Endothelial cell of umbilical vein (primary cell): ENCODE data around the gene FAM50A. TPM values are rescaled to one million over a fixed set of nuclear protein-coding genes. Genes with fewer than 3 reads are reported as not detected.

Experiments
- BruUV-seq: library from RNA; stranded (reverse); fragments of 400-500 nt; replicated peaks from 2 replicates; lab custom pipeline; 2021; lab: Mats Ljungman, UMichigan
- CTCF ChIA-PET: fragments of 300-600, 350-600 bp; sonication (Branson Sonifier 250); formaldehyde crosslinking; loops from one replicate; lab custom pipeline; 2021; ENCODE audit warnings: antibody characterized with exemption, inconsistent platforms; lab: Charles Lee
- POLR2A ChIA-PET: fragments of 300-600, 350-600 bp; sonication (Branson Sonifier 250); formaldehyde crosslinking; loops from one replicate; lab custom pipeline; 2021; ENCODE audit warnings: antibody characterized with exemption, inconsistent platforms; lab: Charles Lee
- DNase-seq: peaks from one replicate; pipeline ENCODE4 v3.0.0-alpha.2; 2011; ENCODE audit warnings: low read depth, low spot score
- FAIRE-seq: peaks from 2 replicates; lab custom pipeline; 2011; peaks lifted over from hg19 to GRCh38; lab: Jason Lieb, UNC
- H2AFZ ChIP-seq: 2 replicates; pipeline ENCODE4 v1.6.0; 2012; ENCODE audit warnings: low read depth, low read length, control low read depth, inconsistent platforms
- H3K27ac ChIP-seq: 2 replicates; pipeline ENCODE4 v1.5.1; 2011; ENCODE audit warnings: low read depth, mild to moderate bottlenecking, control low read depth, low read length, moderate library complexity; ENCODE audit not compliant: insufficient read depth
- H3K27me3 ChIP-seq, 2 experiments: 2 replicates each; pipeline versions ENCODE4 v1.6.0 to v1.6.1; 2011; ENCODE audit warnings: low read length in 2 of 2, mixed read lengths in 1 of 2; ENCODE audit not compliant: control insufficient read depth in 2 of 2, insufficient read depth in 2 of 2
- H3K36me3 ChIP-seq, 2 experiments: 2 replicates in 1 of 2; 3 replicates in 1 of 2; pipeline ENCODE4 v1.5.1; 2011; ENCODE audit warnings: low read length in 2 of 2, mild to moderate bottlenecking in 1 of 2, moderate library complexity in 1 of 2; ENCODE audit not compliant: control insufficient read depth in 2 of 2, insufficient read depth in 2 of 2; ENCODE audit errors: extremely low read depth in 1 of 2
- H3K4me1 ChIP-seq: 3 replicates; pipeline ENCODE4 v1.5.1; 2011; ENCODE audit warnings: mild to moderate bottlenecking, low read length; ENCODE audit not compliant: control insufficient read depth, insufficient read depth; ENCODE audit errors: extremely low read depth
- H3K4me2 ChIP-seq: 2 replicates; pipeline ENCODE4 v1.6.1; 2011; ENCODE audit warnings: low read length, control low read depth, mixed read lengths; ENCODE audit not compliant: insufficient read depth
- H3K4me3 ChIP-seq, 3 experiments: fragments of 200-600 bp in 1 of 3; sonication (generic), shearing (Covaris generic) in 1 of 3; replicated peaks in 1 of 3; 2 replicates each; pipeline ENCODE4 v1.5.1; 2011 to 2016; ENCODE audit warnings: control low read depth in 3 of 3, low read length in 3 of 3, mild to moderate bottlenecking in 2 of 3, inconsistent platforms in 1 of 3, low read depth in 1 of 3, moderate library complexity in 1 of 3; ENCODE audit not compliant: insufficient read depth in 1 of 3
- H3K79me2 ChIP-seq: 2 replicates; pipeline ENCODE4 v1.6.0; 2012; ENCODE audit warnings: low read length, inconsistent platforms; ENCODE audit not compliant: control insufficient read depth, insufficient read depth
- H3K9ac ChIP-seq: replicated peaks from 2 replicates; pipeline ENCODE3; 2011; ENCODE audit warnings: low read length, control low read depth; ENCODE audit not compliant: insufficient read depth; ENCODE audit errors: extremely low read depth
- H3K9me1 ChIP-seq: replicated peaks from 3 replicates; pipeline ENCODE4 v1.6.0; 2011; ENCODE audit warnings: mild to moderate bottlenecking, low read length; ENCODE audit not compliant: control insufficient read depth, insufficient read depth; ENCODE audit errors: extremely low read depth
- H3K9me3 ChIP-seq: replicated peaks from 2 replicates; pipeline ENCODE4 v1.5.1; 2012; ENCODE audit warnings: low read length, inconsistent platforms; ENCODE audit not compliant: control insufficient read depth, insufficient read depth
- H4K20me1 ChIP-seq: replicated peaks from 2 replicates; pipeline ENCODE3; 2011; ENCODE audit warnings: mild to moderate bottlenecking, low read length; ENCODE audit not compliant: control insufficient read depth, insufficient read depth; ENCODE audit errors: extremely low read depth
- EZH2 ChIP-seq: IDR thresholded peaks from 2 replicates; pipeline ENCODE4 v1.6.1; 2012; ENCODE audit warnings: borderline replicate concordance, low read depth, mild to moderate bottlenecking, moderate library complexity, low read length, inconsistent platforms; ENCODE audit not compliant: severe bottlenecking
- GATA2 ChIP-seq: IDR thresholded peaks from 2 replicates; pipeline ENCODE4 v1.7.0; 2011; ENCODE audit warnings: low read depth, mild to moderate bottlenecking, moderate library complexity, mixed read lengths, low read length; ENCODE audit not compliant: insufficient read length, insufficient read depth
- MYC ChIP-seq: IDR thresholded peaks from one replicate; pipeline ENCODE4 v1.6.1; 2011; ENCODE audit warnings: mild to moderate bottlenecking, low read depth, low read length
- POLR2A ChIP-seq: IDR thresholded peaks from 2 replicates; pipeline ENCODE4 v1.6.1; 2012; ENCODE audit warnings: low read depth, mild to moderate bottlenecking, control low read depth, low read length
- POLR2AphosphoS5 ChIP-seq: IDR thresholded peaks from 2 replicates; pipeline ENCODE4 v1.6.1; 2012; ENCODE audit warnings: low read depth, mild to moderate bottlenecking, control low read depth, low read length, moderate library complexity; ENCODE audit not compliant: insufficient read depth
- dilution Hi-C: fragments of 300-500 bp; cut with MboI; formaldehyde crosslinking; loops from one replicate; pipeline ENCODE4 v1.15.0; 2019; ENCODE audit warnings: low sequenced_read_pairs; ENCODE audit not compliant: extremely low pct_ligation_motif_present
- intact Hi-C: fragments of 100-400 bp; cut with micrococcal nuclease; formaldehyde crosslinking; loops from one replicate; pipeline ENCODE4 v1.10.0; 2022
- polyA plus RNA-seq, 4 experiments: library from polyadenylated mRNA; depleted of rRNA in 3 of 4; stranded (reverse) in 3 of 4; unstranded in 1 of 4; fragments of >200 nt; gene quantifications; 2 replicates each; pipeline versions ENCODE4 v1.2.1 to v1.2.3, GENCODE V29; 2011 to 2012; ENCODE audit warnings: missing spikeins in 1 of 4
- total RNA-seq: library from RNA; stranded (reverse); gene quantifications from 2 replicates; pipeline ENCODE4 v1.2.3, GENCODE V29; 2021
- TF ChIP-seq, protein P1 (sequence below): IDR thresholded peaks from 2 replicates; pipeline ENCODE4 v1.6.1; 2011; ENCODE audit not compliant: insufficient read depth, insufficient read length
- TF ChIP-seq, protein P2 (sequence below), 2 donors: IDR thresholded peaks; 1 replicate in 1 of 2; 2 replicates in 1 of 2; pipeline ENCODE4 v1.5.1; 2011; ENCODE audit warnings: low read length in 2 of 2, mild to moderate bottlenecking in 2 of 2, moderate library complexity in 2 of 2, control low read depth in 1 of 2, inconsistent platforms in 1 of 2, low read depth in 1 of 2; ENCODE audit not compliant: insufficient read depth in 1 of 2; ENCODE audit errors: extremely low read depth in 1 of 2

Gene FAM50A
- total and polyA plus RNA-seq, 2 donors (not counting 3 experiments of a cell fraction or from before 2014, with no cell fraction given), result 75.9 to 123 TPM

DNA sequence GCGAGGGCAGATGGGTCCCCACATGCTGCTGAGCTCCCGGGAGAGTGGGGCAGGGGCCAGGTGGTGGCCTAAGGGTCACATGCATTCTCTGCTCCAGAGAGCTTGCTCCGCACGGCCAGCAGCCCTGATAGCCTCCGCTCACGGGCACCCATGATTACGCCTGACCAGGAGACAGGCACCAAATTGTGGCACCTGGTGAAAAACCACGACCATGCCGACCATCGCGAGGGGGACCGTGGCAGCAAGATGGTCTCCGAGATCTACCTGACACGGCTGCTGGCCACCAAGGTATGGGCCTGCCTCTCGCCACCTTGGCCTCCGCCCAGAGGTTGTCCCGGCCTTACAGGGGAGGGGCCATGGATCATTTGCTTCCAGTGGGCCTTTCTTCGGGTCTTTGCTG is 25.9 kb downstream of the FAM50A start:
- FAIRE-seq, result no peak
- Histone ChIP-seq H3K9me1 (no peaks in the 10 kb centered on the region), H3K79me2 (no peaks in the 10 kb centered on the region), H4K20me1 (no peaks in the 10 kb centered on the region), H2AFZ (no peak overlapping the region), H3K36me3 (peaks cover 0 to 44% of the 10 kb centered on the region in 2 experiments), H3K9me3 (no peaks in the 10 kb centered on the region), H3K4me1 (no peaks in the 10 kb centered on the region), H3K27ac (no peak overlapping the region), H3K9ac (no peak overlapping the region), H3K4me3 (no peak overlapping the region), H3K27me3 (no peaks in the 10 kb centered on the region), H3K4me2 (no peak overlapping the region)
- dilution Hi-C loops (no loop called here), intact Hi-C loops (no loop called here)
- TF ChIP-seq POLR2A, result no peak
- TF ChIP-seq, protein P1, sequence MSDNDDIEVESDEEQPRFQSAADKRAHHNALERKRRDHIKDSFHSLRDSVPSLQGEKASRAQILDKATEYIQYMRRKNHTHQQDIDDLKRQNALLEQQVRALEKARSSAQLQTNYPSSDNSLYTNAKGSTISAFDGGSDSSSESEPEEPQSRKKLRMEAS, result no peak
- no peak for TF ChIP-seq EZH2
- no TSS peak for BruUV-seq
- DNase-seq, result no peak
- POLR2A ChIA-PET, result no interaction called here
- CTCF ChIA-PET, result no interaction called here

DNA sequence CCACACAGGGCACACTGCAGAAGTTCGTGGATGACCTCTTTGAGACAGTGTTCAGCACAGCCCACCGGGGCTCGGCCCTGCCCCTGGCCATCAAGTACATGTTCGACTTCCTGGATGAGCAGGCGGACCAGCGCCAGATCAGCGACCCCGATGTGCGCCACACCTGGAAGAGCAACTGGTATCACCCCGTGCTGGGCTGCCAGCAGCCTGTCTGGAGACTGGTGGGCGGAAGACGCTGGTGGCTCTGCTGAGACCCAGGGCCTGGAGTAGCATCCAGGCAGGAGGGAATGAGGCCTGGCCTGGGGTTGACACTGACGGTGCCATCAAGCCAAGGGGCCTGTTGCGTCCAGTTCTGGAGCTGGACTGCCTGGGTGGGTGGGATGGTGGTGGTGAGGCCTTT is 26.5 kb downstream of the FAM50A start:
- Histone ChIP-seq H3K36me3 (peaks cover 0 to 41% of the 10 kb centered on the region in 2 experiments), H3K27ac (no peak overlapping the region)
- CTCF ChIA-PET, result no interaction called here

More for the DNA sequence above, 26.5 kb downstream of the FAM50A start:
- Histone ChIP-seq H4K20me1 (no peaks in the 10 kb centered on the region), H3K9me1 (no peaks in the 10 kb centered on the region), H3K79me2 (no peaks in the 10 kb centered on the region), H2AFZ (no peak overlapping the region), H3K4me1 (no peaks in the 10 kb centered on the region), H3K9ac (no peak overlapping the region), H3K4me3 (no peak overlapping the region), H3K27me3 (no peaks in the 10 kb centered on the region), H3K9me3 (no peaks in the 10 kb centered on the region), H3K4me2 (no peak overlapping the region)
- intact Hi-C loops (no loop called here), dilution Hi-C loops (no loop called here)
- DNase-seq (no peak), FAIRE-seq (no peak)
- TF ChIP-seq MYC (no peak), POLR2AphosphoS5 (no peak), GATA2 (no peak)
- TF ChIP-seq, protein P2, sequence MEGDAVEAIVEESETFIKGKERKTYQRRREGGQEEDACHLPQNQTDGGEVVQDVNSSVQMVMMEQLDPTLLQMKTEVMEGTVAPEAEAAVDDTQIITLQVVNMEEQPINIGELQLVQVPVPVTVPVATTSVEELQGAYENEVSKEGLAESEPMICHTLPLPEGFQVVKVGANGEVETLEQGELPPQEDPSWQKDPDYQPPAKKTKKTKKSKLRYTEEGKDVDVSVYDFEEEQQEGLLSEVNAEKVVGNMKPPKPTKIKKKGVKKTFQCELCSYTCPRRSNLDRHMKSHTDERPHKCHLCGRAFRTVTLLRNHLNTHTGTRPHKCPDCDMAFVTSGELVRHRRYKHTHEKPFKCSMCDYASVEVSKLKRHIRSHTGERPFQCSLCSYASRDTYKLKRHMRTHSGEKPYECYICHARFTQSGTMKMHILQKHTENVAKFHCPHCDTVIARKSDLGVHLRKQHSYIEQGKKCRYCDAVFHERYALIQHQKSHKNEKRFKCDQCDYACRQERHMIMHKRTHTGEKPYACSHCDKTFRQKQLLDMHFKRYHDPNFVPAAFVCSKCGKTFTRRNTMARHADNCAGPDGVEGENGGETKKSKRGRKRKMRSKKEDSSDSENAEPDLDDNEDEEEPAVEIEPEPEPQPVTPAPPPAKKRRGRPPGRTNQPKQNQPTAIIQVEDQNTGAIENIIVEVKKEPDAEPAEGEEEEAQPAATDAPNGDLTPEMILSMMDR (IDR thresholded peaks at IDR 0.05; ENCODE audit: extremely low read depth in 1 of 2, insufficient read depth in 1 of 2, low read depth in 1 of 2, low read length in 2 of 2), result no peak
- TF ChIP-seq, protein P1, result no peak
- no TSS peak for BruUV-seq
- POLR2A ChIA-PET, result no interaction called here
